ENCODE results near the gene DLL3.

Gene DLL3

GRCh38 chr19:39489756-39490155 is 9.0 kb upstream of the DLL3 start:
- no peak for DNase-seq

DNA sequence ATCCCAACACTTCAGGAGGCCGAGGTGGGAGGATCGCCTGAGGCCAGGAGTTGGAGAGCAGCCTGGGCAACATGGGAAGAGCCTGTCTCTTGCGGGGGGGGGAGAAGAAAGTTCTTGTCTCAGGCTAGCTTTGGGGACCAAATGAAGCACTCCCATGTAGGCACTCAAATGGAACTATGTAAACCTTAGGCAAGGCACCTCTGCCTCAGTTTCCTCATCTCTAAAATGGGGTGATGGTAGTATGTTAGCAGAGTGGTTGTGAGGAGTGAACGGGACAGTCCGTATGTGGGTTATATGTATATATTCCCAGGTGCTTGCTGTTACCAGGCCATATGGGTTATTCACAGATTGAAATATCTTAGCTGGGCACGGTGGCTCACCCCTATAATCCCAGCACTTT is 6.5 kb upstream of the DLL3 start:
- DNase-seq, result no peak

GRCh38 chr19:39492788-39493187 is 6.0 kb upstream of the DLL3 start:
- DNase-seq, result no peak

DNA sequence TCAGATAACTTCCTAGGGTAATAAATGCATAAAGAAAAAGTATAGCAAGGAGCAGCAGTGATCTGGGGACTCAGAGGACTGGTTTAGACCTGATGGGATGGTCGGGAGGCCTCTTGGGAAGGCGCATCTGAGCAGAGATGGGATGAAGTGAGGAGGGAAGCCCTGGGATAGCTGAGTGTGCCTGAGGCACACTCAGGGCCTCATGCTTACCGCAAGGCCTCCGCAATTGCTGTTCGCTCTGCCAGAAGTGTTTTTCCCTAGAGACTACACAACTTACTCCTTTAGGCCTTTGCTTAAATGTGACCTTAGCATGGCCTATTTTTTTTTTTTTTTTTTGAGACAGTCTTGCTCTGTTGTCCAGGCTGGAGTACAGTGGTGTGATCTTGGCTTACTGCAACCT is 4.1 kb upstream of the DLL3 start:
- no peak for DNase-seq

GRCh38 chr19:39496063-39496462 is 2.7 kb upstream of the DLL3 start:
- no peak for DNase-seq

DNA sequence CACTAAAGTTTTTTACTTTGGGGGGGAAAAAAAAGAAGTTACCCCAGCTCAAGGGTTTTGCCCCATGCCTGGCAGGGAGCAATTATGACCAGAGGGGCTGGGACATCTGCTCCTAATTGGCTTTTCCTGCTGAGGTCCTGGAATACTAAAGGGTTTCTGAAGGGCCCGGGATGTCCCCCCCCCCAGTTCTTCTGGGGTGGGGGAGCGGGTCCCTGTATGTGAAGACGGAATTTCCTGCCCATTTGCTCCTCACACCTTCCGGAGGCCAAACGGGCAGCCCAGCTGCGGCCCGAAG is 1.1 kb upstream of the DLL3 start:
- DNase-seq, result no peak

- DNase-seq, result no peak
These were observed 550 bp upstream of the DLL3 start for GRCh38 chr19:39497996-39498797.

- no peak for DNase-seq
These were observed 1.2 kb downstream of the DLL3 start for GRCh38 chr19:39499932-39500331.

GRCh38 chr19:39500543-39500942 is 1.8 kb downstream of the DLL3 start:
- no peak for DNase-seq

GRCh38 chr19:39501340-39501739 is 2.6 kb downstream of the DLL3 start:
- no peak for DNase-seq

DNA sequence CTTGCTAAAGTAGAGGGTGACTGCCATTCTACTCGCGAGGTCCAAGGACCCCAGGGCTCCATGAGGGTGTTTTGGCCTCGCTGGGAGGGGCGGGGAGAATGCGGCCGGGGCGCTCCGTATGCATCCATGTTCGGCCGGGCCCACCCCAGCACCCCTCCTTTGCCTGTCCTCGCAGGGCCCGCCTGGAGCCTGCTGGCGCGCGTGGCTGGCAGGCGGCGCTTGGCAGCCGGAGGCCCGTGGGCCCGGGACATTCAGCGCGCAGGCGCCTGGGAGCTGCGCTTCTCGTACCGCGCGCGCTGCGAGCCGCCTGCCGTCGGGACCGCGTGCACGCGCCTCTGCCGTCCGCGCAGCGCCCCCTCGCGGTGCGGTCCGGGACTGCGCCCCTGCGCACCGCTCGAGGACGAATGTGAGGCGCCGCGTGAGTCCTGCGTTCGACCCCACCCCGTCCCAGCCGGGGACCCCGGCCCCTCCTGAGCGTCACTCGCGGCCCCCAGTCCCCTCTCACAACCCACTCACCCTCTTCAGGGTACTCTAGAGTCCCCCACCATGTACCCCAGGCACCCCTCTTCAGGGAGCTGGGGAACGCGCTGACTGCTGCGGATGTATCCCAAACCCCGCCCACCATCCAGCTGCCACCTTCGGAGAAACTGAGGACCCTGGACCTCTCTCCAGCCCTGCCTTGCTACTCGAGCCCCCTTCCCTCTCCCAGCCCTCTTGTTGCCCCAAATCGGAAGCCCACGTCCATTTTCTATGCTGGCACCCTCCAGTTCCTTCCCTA is 4.1 kb downstream of the DLL3 start:
- peak; percentile 65 for DNase-seq

DNA sequence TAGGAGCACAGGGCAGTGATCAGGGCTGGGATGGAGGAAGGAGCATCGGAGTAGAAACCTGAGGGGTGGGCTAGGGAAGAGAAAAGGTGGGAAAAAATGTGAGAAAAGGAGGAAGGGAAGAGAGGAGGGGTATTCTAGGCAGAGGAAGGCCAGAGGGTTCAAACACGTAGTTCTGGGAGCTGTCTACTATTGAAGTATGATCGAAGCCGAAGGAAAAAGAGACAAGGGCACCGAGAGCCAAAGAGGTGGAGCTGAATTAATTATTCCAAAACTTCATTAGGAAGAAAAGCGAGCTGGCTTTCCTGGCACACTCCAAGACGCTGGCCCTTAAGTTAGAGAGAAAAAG is 7.8 kb downstream of the DLL3 start:
- no peak for DNase-seq

GRCh38 chr19:39506944-39507714 is 8.4 kb downstream of the DLL3 start:
- DNase-seq, result no peak

DNA sequence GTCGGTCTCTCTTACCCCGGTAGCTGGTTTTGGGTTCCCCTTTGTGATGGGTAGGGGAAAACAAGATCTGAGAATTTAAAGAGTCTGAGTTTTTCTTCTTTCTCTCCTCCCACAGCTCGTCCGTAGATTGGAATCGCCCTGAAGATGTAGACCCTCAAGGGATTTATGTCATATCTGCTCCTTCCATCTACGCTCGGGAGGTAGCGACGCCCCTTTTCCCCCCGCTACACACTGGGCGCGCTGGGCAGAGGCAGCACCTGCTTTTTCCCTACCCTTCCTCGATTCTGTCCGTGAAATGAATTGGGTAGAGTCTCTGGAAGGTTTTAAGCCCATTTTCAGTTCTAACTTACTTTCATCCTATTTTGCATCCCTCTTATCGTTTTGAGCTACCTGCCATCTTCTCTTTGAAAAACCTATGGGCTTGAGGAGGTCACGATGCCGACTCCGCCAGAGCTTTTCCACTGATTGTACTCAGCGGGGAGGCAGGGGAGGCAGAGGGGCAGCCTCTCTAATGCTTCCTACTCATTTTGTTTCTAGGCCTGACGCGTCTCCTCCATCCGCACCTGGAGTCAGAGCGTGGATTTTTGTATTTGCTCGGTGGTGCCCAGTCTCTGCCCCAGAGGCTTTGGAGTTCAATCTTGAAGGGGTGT is 9.1 kb downstream of the DLL3 start:
- DNase-seq, result no peak

GRCh38 chr19:39508629-39509028 is 9.9 kb downstream of the DLL3 start:
- DNase-seq, result no peak

- DNase-seq, result no peak
These were observed 10.5 kb downstream of the DLL3 start for GRCh38 chr19:39509233-39509632.

DNA sequence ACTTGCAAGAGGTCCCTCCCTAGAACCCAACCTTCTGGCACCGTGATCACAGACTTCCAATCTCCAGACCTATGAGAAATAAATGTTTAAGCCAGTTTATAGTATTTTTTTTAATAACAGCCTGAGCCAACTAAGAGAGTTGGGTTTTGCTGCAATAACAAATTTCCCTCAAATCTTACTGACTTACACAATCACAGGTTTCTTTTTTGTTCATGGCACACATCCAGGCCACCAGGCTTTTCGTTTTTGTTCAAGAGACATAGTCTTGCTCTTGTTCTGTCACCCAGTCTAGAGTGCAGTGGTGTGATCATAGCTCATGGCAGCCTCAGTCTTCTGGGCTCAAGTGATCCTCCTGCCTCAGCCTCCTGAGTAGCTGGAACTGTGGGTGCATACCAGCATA is 14.2 kb downstream of the DLL3 start:
- DNase-seq, result no peak

GRCh38 chr19:39514840-39515550 is 16.2 kb downstream of the DLL3 start, which contains the start of gene SELENOV:
SELENOV (plus strand) TSS chr19:39515139; CDS start chr19:39515213, 74 bp downstream.
- no peak for DNase-seq

DNA sequence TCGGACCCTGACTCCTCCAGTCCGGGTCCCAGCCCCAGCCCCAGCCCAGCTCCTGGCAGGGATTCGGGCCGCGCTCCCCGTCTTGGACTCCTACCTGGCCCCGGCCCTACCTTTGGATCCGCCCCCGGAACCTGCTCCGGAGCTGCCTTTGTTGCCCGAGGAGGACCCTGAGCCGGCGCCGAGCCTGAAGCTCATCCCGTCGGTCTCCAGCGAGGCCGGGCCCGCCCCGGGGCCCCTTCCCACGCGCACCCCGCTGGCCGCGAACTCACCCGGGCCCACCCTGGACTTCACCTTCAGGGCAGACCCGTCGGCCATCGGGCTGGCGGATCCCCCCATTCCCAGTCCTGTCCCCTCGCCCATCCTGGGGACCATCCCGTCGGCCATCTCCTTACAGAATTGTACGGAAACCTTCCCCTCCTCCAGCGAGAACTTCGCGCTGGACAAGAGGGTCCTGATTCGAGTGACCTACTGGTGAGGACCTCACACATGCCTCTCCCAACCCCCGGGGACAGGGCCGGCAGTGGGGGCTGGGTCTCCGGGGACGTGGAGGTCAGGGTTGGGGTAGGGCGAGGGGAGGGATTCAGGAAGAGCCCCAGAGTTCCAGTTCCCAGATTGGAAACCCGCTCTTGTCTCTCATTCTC is 16.9 kb downstream of the DLL3 start:
- no peak for DNase-seq

GRCh38 chr19:39516270-39516669 is 17.5 kb downstream of the DLL3 start:
- no peak for DNase-seq

DNA sequence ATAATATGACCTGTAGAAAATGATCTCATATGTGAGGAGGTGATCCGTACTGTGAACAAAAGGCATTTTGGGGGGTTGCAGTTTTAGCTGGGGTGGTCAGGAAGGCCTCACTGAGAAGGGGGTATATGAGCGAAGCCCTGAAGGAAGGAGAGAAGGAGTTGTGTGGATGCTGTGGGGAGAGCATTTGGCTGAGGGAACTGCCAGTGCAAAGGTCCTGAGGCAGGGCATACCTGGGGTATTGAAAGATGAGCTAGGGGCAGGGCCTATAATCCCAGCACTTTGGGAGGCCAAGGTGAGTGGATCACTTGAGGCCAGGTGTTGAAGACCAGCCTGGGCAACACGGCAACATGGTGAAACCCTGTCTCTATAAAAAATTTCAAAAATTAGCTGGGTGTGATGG is 18.7 kb downstream of the DLL3 start:
- DNase-seq, result no peak

DNA sequence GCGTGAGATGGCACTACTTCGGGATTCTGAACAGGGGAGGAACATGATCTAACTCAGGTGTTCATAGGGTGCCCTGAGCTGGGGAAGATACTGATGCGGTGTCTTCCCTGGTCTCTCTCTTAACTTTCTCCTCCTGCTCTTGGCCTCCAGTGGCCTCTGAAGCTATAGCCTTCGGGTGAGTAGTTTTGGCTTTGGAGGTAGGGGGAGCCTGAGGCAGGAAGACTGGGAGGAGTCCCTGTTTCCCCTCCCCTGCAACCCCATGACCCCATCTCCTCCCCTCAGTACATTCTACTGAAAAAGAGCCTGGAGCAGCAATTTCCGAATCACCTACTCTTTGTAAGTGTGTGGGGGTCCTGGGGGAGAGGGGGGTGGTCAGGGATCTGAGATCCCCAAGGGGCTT is 19.7 kb downstream of the DLL3 start:
- DNase-seq, result no peak

All from activated gamma-delta T cell (primary cell).